Measurements from ENCODE around the gene SERTAD3.

DNA sequence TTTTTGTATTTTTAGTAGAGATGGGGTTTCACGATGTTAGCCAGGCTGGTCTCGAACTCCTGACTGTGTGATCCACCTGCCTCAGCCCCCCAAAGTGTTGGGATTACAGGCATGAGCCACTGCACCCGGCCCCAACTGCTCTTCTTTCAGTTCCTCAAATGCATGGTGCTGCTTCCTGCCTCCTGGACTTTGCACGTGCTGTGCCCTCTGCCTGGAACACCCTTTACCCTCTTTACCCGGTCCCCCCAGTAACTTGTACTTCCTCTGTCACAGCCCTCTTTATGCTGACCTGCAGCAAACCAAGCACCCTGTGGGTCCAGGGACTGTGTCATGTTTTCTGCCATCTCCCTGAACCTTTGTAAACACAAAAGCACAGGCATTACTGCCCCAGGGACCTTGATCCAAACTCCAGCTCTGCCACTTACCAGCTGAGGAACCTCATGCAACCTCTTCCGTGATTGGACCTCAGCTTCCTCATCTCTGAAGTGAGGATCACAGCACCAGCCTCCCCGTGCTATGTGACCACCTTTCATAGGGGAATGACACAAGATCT lies 17.6 kb upstream of the SERTAD3 start:
- no peak for TF ChIP-seq CTCF (IDR thresholded peaks at IDR 0.05)
- no peak for TF ChIP-seq POLR2A (IDR thresholded peaks at IDR 0.05)

Data from body of pancreas (tissue), 4 donors.